Measurements from ENCODE around the gene PRDM4. TPM values are rescaled to one million over a fixed set of nuclear protein-coding genes. Genes with fewer than 3 reads are reported as not detected.

Gene PRDM4
- total RNA-seq, 1 donor from 2014 or later: 25.9 TPM

- no peaks in the 10 kb centered on the region for H3K36me3 ChIP-seq
- H3K9me3 ChIP-seq: no peaks in the 10 kb centered on the region
- peak; percentile 79 for ATAC-seq
- TF ChIP-seq, protein P1, sequence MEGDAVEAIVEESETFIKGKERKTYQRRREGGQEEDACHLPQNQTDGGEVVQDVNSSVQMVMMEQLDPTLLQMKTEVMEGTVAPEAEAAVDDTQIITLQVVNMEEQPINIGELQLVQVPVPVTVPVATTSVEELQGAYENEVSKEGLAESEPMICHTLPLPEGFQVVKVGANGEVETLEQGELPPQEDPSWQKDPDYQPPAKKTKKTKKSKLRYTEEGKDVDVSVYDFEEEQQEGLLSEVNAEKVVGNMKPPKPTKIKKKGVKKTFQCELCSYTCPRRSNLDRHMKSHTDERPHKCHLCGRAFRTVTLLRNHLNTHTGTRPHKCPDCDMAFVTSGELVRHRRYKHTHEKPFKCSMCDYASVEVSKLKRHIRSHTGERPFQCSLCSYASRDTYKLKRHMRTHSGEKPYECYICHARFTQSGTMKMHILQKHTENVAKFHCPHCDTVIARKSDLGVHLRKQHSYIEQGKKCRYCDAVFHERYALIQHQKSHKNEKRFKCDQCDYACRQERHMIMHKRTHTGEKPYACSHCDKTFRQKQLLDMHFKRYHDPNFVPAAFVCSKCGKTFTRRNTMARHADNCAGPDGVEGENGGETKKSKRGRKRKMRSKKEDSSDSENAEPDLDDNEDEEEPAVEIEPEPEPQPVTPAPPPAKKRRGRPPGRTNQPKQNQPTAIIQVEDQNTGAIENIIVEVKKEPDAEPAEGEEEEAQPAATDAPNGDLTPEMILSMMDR (IDR thresholded peaks at IDR 0.05): no peak
- no peaks in the 10 kb centered on the region for H3K4me1 ChIP-seq
- H3K4me3 ChIP-seq: no peak overlapping the region
- no peak for DNase-seq
- peaks cover 36% of the 10 kb centered on the region for H3K27me3 ChIP-seq
- no peak overlapping the region for H3K27ac ChIP-seq
- intact Hi-C loops (cut with DNase I): no loop called here
Measured at GRCh38 chr12:107778383-107779025, 17.6 kb upstream of the PRDM4 start.

- no peak overlapping the region for H3K4me3 ChIP-seq
- DNase-seq (no peak), ATAC-seq (no peak)
- no peak overlapping the region for H3K27ac ChIP-seq
- TF ChIP-seq, protein P1 (IDR thresholded peaks at IDR 0.05): no peak
- intact Hi-C loops (cut with DNase I): no loop called here
- no peaks in the 10 kb centered on the region for H3K9me3 ChIP-seq
- no peaks in the 10 kb centered on the region for H3K4me1 ChIP-seq
- no peaks in the 10 kb centered on the region for H3K36me3 ChIP-seq
- peaks cover 52% of the 10 kb centered on the region for H3K27me3 ChIP-seq
Measured at GRCh38 chr12:107776171-107776570, 15.2 kb upstream of the PRDM4 start.

- Histone ChIP-seq H3K4me3 (peak overlapping the region; percentile 11), H3K36me3 (no peaks in the 10 kb centered on the region), H3K9me3 (no peaks in the 10 kb centered on the region), H3K4me1 (no peaks in the 10 kb centered on the region), H3K27me3 (peaks cover 52% of the 10 kb centered on the region), H3K27ac (no peak overlapping the region)
- DNase-seq (peak; percentile 64), ATAC-seq (peak; percentile 32)
- TF ChIP-seq, protein P1 (IDR thresholded peaks at IDR 0.05): no peak
- intact Hi-C loops (cut with DNase I): no loop called here
Measured at GRCh38 chr12:107775093-107775721, 14.3 kb upstream of the PRDM4 start.

DNA sequence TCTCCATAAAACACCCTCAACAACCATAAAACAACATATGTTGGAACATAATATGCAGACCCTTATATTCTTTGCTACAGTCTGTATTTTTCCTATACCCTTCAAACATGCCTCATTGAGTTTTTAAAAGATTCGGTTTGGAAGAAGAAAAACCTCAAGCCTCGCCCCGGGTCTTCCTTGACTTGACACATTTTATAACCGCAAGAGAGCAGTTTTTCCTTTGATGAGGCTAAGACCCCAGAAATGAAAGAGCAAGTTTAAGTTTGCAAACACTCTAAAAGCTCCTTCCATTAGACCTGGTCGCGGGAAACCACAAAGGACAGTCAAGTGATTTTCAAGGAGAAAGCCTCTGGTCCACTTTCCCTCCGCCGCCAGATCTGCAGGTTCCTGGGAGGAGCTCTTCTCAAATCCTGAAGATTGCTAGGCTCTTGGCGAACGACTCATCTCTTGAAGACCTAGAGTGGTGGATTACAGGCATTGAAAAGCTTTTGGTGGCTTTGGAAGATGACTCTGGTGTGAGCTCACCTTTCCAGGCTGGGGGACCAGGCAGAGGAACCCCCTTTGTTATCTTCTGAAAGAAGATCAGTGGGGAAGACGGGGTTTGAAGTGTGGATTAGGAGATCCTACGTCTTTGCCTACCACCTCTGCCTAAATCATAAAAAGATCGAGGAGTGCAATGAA, 13.6 kb upstream of the PRDM4 start, which contains the start of gene ASCL4:
TSS of gene ASCL4 (plus strand) at position 356 of the 681 bp plus-strand sequence. CDS start 515 bp downstream, outside the sequence.
- TF ChIP-seq, protein P1 (IDR thresholded peaks at IDR 0.05): no peak
- no peaks in the 10 kb centered on the region for H3K4me1 ChIP-seq
- H3K27me3 ChIP-seq: peaks cover 52% of the 10 kb centered on the region
- ATAC-seq (no peak), DNase-seq (no peak)
- H3K9me3 ChIP-seq: no peaks in the 10 kb centered on the region
- H3K27ac ChIP-seq: no peak within 1 kb of the TSS
- peak within 1 kb of the TSS; percentile 11 for H3K4me3 ChIP-seq
- H3K36me3 ChIP-seq: no peaks in the 10 kb centered on the region
- intact Hi-C loops (cut with DNase I): no loop called here

DNA sequence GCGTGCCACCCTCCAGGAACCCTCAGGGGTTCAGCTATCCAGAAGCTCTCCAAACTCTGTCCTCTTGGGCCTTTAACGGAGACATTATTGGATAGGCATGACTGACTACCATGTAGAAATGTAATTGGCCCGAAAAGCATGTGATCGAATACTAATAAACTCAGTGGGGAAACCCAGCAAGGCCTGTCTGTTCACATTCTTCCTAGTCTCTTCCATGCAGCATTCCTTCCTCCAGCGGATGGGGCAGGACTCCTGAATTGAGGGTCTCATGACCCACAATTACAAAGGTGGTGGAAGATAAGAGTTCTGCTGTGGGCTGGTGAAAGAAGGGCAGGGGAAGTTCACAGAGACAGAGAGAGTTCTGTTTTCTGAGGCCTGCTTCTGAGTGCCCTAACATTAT, 6.5 kb upstream of the PRDM4 start:
- TF ChIP-seq, protein P1 (IDR thresholded peaks at IDR 0.05): no peak
- no peak for DNase-seq
- no peak for ATAC-seq
- no peak overlapping the region for H3K27ac ChIP-seq
- intact Hi-C loops (cut with DNase I): no loop called here
- peaks cover 5% of the 10 kb centered on the region for H3K27me3 ChIP-seq
- H3K4me3 ChIP-seq: no peak overlapping the region
- no peaks in the 10 kb centered on the region for H3K4me1 ChIP-seq
- H3K36me3 ChIP-seq: no peaks in the 10 kb centered on the region
- no peaks in the 10 kb centered on the region for H3K9me3 ChIP-seq
